ENCODE measurements around the gene LHX6. TPM values are rescaled to one million over a fixed set of nuclear protein-coding genes. Genes with fewer than 3 reads are reported as not detected.
A peak's percentile ranks its signal among the peaks of the same experiment; 100 is the strongest.

The LHX6 gene
- total and polyA plus RNA-seq, 2 of the 13 experiments (the other 11 are each of a cell fraction or from before 2014, with no cell fraction given), result 1.1 to 1.3 TPM

DNA sequence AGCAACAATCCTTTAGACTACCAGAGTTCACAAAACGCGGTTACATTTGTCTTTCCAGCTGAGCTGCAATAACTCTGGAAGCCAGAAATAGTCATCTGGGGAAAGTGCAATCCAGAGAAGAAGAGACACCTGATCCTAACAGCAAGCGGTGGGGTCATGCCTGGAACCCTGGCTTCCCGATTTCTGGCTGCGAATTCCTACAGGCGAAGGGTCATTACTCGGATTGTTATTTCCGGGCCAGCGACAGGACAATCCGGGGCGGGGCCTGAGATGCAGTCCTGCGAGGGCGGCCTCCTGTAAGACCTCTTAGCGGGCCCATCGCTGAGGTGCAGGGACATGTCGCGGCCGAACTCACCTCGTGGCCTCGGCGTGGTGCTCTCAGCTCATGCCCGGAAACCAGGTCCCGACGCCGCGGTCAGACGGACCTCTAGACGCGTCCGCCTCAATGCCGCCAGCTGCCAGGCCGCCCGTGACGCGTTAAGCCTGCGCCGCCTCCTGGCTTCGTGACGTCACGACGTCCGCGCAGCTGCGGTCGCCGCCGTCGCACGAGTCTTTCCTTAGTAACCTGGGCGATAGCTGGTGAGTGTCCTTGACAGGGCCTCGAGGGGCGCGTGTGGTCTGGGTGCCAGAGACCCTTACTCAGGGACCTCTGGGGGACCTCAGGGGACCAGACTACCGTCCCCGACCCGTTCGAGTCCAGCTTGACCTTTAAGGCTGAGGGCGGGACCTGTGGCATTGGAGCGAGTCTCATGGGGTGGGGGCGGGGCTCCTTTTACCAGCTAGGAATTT, 35.8 kb upstream of the LHX6 start, which contains the start of the genes MRRF and RBM18 (continued):
- TF ChIP-seq, protein P1, sequence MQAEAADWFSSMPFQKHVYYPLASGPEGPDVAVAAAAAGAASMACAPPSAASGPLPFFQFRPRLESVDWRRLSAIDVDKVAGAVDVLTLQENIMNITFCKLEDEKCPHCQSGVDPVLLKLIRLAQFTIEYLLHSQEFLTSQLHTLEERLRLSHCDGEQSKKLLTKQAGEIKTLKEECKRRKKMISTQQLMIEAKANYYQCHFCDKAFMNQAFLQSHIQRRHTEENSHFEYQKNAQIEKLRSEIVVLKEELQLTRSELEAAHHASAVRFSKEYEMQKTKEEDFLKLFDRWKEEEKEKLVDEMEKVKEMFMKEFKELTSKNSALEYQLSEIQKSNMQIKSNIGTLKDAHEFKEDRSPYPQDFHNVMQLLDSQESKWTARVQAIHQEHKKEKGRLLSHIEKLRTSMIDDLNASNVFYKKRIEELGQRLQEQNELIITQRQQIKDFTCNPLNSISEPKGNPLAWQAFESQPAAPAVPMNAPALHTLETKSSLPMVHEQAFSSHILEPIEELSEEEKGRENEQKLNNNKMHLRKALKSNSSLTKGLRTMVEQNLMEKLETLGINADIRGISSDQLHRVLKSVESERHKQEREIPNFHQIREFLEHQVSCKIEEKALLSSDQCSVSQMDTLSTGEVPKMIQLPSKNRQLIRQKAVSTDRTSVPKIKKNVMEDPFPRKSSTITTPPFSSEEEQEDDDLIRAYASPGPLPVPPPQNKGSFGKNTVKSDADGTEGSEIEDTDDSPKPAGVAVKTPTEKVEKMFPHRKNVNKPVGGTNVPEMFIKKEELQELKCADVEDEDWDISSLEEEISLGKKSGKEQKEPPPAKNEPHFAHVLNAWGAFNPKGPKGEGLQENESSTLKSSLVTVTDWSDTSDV (CRISPR knock-in tag; IDR thresholded peaks at IDR 0.05), result 0 out of 2 replicates have a peak, but pooled peaks have one; percentile 51
- peak; percentile 92 for TF ChIP-seq SATB2 (CRISPR knock-in tag; IDR thresholded peaks at IDR 0.05)
- TF ChIP-seq, protein P2, sequence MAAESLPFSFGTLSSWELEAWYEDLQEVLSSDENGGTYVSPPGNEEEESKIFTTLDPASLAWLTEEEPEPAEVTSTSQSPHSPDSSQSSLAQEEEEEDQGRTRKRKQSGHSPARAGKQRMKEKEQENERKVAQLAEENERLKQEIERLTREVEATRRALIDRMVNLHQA (CRISPR knock-in tag; IDR thresholded peaks at IDR 0.05), result no peak
- TF ChIP-seq MYC (CRISPR knock-in tag; IDR thresholded peaks at IDR 0.05; ENCODE audit: borderline replicate concordance), result peak; percentile 97
- peak; percentile 66; the same call in 1 of the 2 replicates for TF ChIP-seq ZBTB7B (CRISPR knock-in tag; IDR thresholded peaks at IDR 0.05)
- TF ChIP-seq TCF12 (IDR thresholded peaks at IDR 0.05), result no peak
- peak; percentile 52; the same call in 1 of the 2 replicates for TF ChIP-seq TCF12 (CRISPR knock-in tag; IDR thresholded peaks at IDR 0.05)
- TF ChIP-seq ZNF781 (CRISPR knock-in tag; IDR thresholded peaks at IDR 0.05; ENCODE audit: borderline replicate concordance, not compliant biosample characterization), result peak; percentile 95
- TF ChIP-seq NR2F2 (IDR thresholded peaks at IDR 0.05; ENCODE audit: borderline replicate concordance, low read depth), result peak; percentile 64; the same call in 1 of the 2 replicates
- no peak for TF ChIP-seq ZNF329 (CRISPR knock-in tag; IDR thresholded peaks at IDR 0.05; ENCODE audit: low read depth)
- TF ChIP-seq, protein P3, sequence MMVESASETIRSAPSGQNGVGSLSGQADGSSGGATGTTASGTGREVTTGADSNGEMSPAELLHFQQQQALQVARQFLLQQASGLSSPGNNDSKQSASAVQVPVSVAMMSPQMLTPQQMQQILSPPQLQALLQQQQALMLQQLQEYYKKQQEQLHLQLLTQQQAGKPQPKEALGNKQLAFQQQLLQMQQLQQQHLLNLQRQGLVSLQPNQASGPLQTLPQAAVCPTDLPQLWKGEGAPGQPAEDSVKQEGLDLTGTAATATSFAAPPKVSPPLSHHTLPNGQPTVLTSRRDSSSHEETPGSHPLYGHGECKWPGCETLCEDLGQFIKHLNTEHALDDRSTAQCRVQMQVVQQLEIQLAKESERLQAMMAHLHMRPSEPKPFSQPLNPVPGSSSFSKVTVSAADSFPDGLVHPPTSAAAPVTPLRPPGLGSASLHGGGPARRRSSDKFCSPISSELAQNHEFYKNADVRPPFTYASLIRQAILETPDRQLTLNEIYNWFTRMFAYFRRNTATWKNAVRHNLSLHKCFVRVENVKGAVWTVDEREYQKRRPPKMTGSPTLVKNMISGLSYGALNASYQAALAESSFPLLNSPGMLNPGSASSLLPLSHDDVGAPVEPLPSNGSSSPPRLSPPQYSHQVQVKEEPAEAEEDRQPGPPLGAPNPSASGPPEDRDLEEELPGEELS (CRISPR knock-in tag; IDR thresholded peaks at IDR 0.05), result no peak; the same call in 1 of the 2 replicates
- peak; percentile 98; the same call in 1 of the 2 replicates for TF ChIP-seq ZNF337 (CRISPR knock-in tag; IDR thresholded peaks at IDR 0.05; ENCODE audit: borderline replicate concordance, low read depth)
- TF ChIP-seq, protein P4, sequence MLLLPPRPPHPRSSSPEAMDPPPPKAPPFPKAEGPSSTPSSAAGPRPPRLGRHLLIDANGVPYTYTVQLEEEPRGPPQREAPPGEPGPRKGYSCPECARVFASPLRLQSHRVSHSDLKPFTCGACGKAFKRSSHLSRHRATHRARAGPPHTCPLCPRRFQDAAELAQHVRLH (CRISPR knock-in tag; IDR thresholded peaks at IDR 0.05; ENCODE audit: borderline replicate concordance, low read depth), result peak; percentile 96
- TF ChIP-seq MXI1 (IDR thresholded peaks at IDR 0.05; ENCODE audit: borderline replicate concordance, low read depth, low read length), result peak; percentile 84; the same call in 1 of the 3 replicates
- TF ChIP-seq, protein P5, sequence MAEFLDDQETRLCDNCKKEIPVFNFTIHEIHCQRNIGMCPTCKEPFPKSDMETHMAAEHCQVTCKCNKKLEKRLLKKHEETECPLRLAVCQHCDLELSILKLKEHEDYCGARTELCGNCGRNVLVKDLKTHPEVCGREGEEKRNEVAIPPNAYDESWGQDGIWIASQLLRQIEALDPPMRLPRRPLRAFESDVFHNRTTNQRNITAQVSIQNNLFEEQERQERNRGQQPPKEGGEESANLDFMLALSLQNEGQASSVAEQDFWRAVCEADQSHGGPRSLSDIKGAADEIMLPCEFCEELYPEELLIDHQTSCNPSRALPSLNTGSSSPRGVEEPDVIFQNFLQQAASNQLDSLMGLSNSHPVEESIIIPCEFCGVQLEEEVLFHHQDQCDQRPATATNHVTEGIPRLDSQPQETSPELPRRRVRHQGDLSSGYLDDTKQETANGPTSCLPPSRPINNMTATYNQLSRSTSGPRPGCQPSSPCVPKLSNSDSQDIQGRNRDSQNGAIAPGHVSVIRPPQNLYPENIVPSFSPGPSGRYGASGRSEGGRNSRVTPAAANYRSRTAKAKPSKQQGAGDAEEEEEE (CRISPR knock-in tag; IDR thresholded peaks at IDR 0.05; ENCODE audit: borderline replicate concordance), result peak; percentile 56; the same call in 1 of the 2 replicates
- TF ChIP-seq ZNF432 (CRISPR knock-in tag; IDR thresholded peaks at IDR 0.05; ENCODE audit: borderline replicate concordance), result no peak
- peak; percentile 84 for TF ChIP-seq TEAD3 (CRISPR knock-in tag; optimal IDR thresholded peaks at IDR 0.05; ENCODE audit: borderline replicate concordance)
- 0 out of 2 replicates have a peak, but pooled peaks have one; percentile 62 for TF ChIP-seq MED13 (CRISPR knock-in tag; IDR thresholded peaks at IDR 0.05)
- TF ChIP-seq GATAD2A (CRISPR knock-in tag; IDR thresholded peaks at IDR 0.05), result peak; percentile 71
- TF ChIP-seq MEF2D (CRISPR knock-in tag; IDR thresholded peaks at IDR 0.05), result peak; percentile 93
- peak; percentile 87; the same call in 1 of the 2 replicates for TF ChIP-seq ZNF556 (CRISPR knock-in tag; IDR thresholded peaks at IDR 0.05; ENCODE audit: borderline replicate concordance)
- TF ChIP-seq ZNF7 (CRISPR knock-in tag; IDR thresholded peaks at IDR 0.05), result no peak
- TF ChIP-seq ZNF180 (CRISPR knock-in tag; IDR thresholded peaks at IDR 0.05; ENCODE audit: borderline replicate concordance, low read depth), result no peak; the same call in 1 of the 2 replicates

All from HepG2 (cell line).